ENCODE data around the gene BBS1. TPM values are rescaled to one million over a fixed set of nuclear protein-coding genes. Genes with fewer than 3 reads are reported as not detected.

Gene BBS1
- polyA plus RNA-seq, 3 donors, result 1.3 to 8.5 (median 3.5) TPM

DNA sequence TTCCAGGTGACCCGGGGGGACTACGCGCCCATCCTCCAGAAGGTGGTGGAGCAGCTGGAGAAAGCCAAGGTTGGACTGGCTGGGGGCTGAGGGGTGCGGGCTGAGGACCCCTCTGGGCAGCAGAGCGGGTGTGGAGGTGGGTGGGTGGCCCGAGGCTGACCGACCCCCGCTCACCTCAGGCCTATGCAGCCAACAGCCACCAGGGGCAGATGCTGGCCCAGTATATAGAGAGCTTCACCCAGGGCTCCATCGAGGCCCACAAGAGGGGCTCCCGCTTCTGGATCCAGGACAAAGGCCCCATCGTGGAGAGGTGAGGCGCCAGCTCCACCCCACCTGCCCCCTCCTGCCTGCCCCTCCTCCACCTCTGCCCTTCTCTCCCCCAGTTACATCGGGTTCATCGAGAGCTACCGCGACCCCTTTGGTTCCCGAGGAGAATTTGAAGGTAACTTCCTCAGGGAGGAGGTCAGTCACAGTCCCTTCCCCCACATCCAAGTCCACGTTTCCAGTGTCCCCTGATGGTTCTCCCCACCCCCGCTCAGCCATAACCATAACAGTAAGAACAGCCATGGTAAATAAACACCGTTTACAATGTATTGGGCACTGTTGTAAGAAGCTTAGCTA, 19.0 kb upstream of the BBS1 start:
- no peaks in the 10 kb centered on the region for H3K4me1 Mint-ChIP-seq

DNA sequence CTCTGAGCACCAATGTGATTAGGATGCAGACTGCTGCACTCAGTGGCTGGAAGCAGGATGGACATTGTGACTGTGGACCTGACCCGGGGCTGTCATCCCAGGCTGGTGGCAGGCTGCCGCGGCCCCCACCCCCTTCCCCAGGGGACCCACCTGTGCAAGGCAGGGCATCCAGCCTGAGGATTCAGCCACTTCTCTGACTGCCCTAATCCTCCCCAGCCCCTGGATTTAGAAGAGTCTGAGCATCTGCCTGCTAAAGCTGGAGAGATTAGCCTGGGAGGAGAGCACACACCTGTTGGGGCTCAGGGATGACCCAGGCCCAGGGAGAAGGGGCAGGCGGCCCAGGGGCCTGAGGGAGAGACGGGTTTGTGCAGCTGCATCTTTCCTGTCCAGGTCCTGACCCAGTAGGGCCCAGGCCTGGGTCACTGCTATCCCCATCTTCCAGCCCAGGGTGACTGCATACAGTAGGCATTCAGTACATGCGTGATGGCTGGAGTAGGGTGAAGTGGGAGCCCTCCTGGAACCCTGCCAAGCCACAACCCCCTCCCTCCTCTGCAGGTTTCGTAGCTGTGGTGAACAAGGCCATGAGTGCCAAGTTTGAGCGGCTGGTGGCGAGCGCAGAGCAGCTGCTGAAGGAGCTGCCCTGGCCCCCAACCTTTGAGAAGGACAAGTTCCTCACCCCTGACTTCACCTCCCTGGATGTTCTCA, 18.1 kb upstream of the BBS1 start:
- 83% methylated on average over 6 of the region's 10 CpGs for WGBS (ENCODE audit: insufficient coverage)
- TF ChIP-seq, protein P1, sequence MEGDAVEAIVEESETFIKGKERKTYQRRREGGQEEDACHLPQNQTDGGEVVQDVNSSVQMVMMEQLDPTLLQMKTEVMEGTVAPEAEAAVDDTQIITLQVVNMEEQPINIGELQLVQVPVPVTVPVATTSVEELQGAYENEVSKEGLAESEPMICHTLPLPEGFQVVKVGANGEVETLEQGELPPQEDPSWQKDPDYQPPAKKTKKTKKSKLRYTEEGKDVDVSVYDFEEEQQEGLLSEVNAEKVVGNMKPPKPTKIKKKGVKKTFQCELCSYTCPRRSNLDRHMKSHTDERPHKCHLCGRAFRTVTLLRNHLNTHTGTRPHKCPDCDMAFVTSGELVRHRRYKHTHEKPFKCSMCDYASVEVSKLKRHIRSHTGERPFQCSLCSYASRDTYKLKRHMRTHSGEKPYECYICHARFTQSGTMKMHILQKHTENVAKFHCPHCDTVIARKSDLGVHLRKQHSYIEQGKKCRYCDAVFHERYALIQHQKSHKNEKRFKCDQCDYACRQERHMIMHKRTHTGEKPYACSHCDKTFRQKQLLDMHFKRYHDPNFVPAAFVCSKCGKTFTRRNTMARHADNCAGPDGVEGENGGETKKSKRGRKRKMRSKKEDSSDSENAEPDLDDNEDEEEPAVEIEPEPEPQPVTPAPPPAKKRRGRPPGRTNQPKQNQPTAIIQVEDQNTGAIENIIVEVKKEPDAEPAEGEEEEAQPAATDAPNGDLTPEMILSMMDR (IDR thresholded peaks at IDR 0.05), result no peak
- Histone ChIP-seq H3K79me2 (ENCODE audit: insufficient read depth, low read length) (no peaks in the 10 kb centered on the region), H3K27me3 (ENCODE audit: control insufficient read depth in 2 of 2, insufficient read depth in 2 of 2, low read length in 2 of 2) (no peaks in the 10 kb centered on the region), H4K20me1 (ENCODE audit: insufficient read depth, low read length) (no peaks in the 10 kb centered on the region), H3K36me3 (replicated peaks in 1 of 2; ENCODE audit: control insufficient read depth in 1 of 2, insufficient read depth in 2 of 2, low read length in 2 of 2) (peaks cover 58 to 96% of the 10 kb centered on the region in 2 donors), H3K4me1 (ENCODE audit: control insufficient read depth in 1 of 2, insufficient read depth in 2 of 2, low read length in 2 of 2) (no peaks in the 10 kb centered on the region), H3K9me3 (replicated peaks in 1 of 2; ENCODE audit: control insufficient read depth in 1 of 2, insufficient read depth in 1 of 2, low read length in 2 of 2) (no peaks in the 10 kb centered on the region), H3K4me2 (replicated peaks; ENCODE audit: extremely low read depth, low read length, poor library complexity, severe bottlenecking) (no peak overlapping the region), H2AFZ (ENCODE audit: insufficient read depth, low read depth, low read length, poor library complexity, severe bottlenecking) (no peak overlapping the region), H3K9ac (ENCODE audit: insufficient read depth, low read length, poor library complexity, severe bottlenecking) (no peak overlapping the region), H3K27ac (ENCODE audit: low read depth in 1 of 2, low read length in 2 of 2) (no peak overlapping the region), H3K4me3 (replicated peaks in 1 of 3; ENCODE audit: low read depth in 2 of 3, low read length in 3 of 3) (no peak overlapping the region)
- H3K27me3 Mint-ChIP-seq (ENCODE audit: low read depth in 3 of 3), result peaks cover 0 to 5% (median 0%) of the 10 kb centered on the region in 3 donors
- DNase-seq, result no peak
- H3K4me1 Mint-ChIP-seq, result no peaks in the 10 kb centered on the region
- H3K9me3 Mint-ChIP-seq, result no peaks in the 10 kb centered on the region
- intact Hi-C loops (cut with micrococcal nuclease), result no loop called here
- H3K4me3 Mint-ChIP-seq, result no peak overlapping the region
- H3K36me3 Mint-ChIP-seq, result peaks cover 59 to 86% of the 10 kb centered on the region in 2 donors
- H3K27ac Mint-ChIP-seq, result peak overlapping the region in 2 of 7 donors; percentile 10 to 53

More for the DNA sequence above, 19.0 kb upstream of the BBS1 start:
- Histone ChIP-seq H3K4me1 (ENCODE audit: control insufficient read depth in 1 of 2, insufficient read depth in 2 of 2, low read length in 2 of 2) (no peaks in the 10 kb centered on the region), H3K9me3 (replicated peaks in 1 of 2; ENCODE audit: control insufficient read depth in 1 of 2, insufficient read depth in 1 of 2, low read length in 2 of 2) (no peaks in the 10 kb centered on the region), H3K36me3 (replicated peaks in 1 of 2; ENCODE audit: control insufficient read depth in 1 of 2, insufficient read depth in 2 of 2, low read length in 2 of 2) (peaks cover 60 to 96% of the 10 kb centered on the region in 2 donors), H3K4me2 (replicated peaks; ENCODE audit: extremely low read depth, low read length, poor library complexity, severe bottlenecking) (no peak overlapping the region), H3K27ac (ENCODE audit: low read depth in 1 of 2, low read length in 2 of 2) (no peak overlapping the region), H3K4me3 (replicated peaks in 1 of 3; ENCODE audit: low read depth in 2 of 3, low read length in 3 of 3) (no peak overlapping the region), H3K27me3 (ENCODE audit: control insufficient read depth in 2 of 2, insufficient read depth in 2 of 2, low read length in 2 of 2) (no peaks in the 10 kb centered on the region), H3K79me2 (ENCODE audit: insufficient read depth, low read length) (no peaks in the 10 kb centered on the region), H2AFZ (ENCODE audit: insufficient read depth, low read depth, low read length, poor library complexity, severe bottlenecking) (no peak overlapping the region), H3K9ac (ENCODE audit: insufficient read depth, low read length, poor library complexity, severe bottlenecking) (no peak overlapping the region), H4K20me1 (ENCODE audit: insufficient read depth, low read length) (no peaks in the 10 kb centered on the region)
- peaks cover 0 to 5% (median 0%) of the 10 kb centered on the region in 3 donors for H3K27me3 Mint-ChIP-seq (ENCODE audit: low read depth in 3 of 3)
- peaks cover 55 to 86% of the 10 kb centered on the region in 2 donors for H3K36me3 Mint-ChIP-seq
- DNase-seq, result no peak
- TF ChIP-seq, protein P1 (IDR thresholded peaks at IDR 0.05), result peak; percentile 42
- intact Hi-C loops (cut with micrococcal nuclease), result no loop called here
- H3K27ac Mint-ChIP-seq, result no peak overlapping the region
- WGBS (ENCODE audit: insufficient coverage), result 95% methylated on average over 8 of the region's 20 CpGs
- no peak overlapping the region for H3K4me3 Mint-ChIP-seq
- H3K9me3 Mint-ChIP-seq, result no peaks in the 10 kb centered on the region
